Astrocyte of the cerebellum (primary cell): Measurements from ENCODE around the gene TSC1.

Experiments used
- DNase-seq: peaks from one replicate; pipeline ENCODE4 v3.0.0-alpha.2; 2011; ENCODE audit warnings: low read depth
- H3K4me3 ChIP-seq: 2 replicates; pipeline ENCODE4 v1.5.1; 2011; ENCODE audit warnings: mild to moderate bottlenecking, low read depth, low read length, moderate library complexity
- CTCF ChIP-seq: IDR thresholded peaks from 2 replicates; pipeline ENCODE4 v1.5.1; 2012; ENCODE audit warnings: low read length, low read depth, moderate library complexity, mild to moderate bottlenecking; ENCODE audit errors: missing control alignments
- in situ Hi-C: cut with HindIII; loops from 2 replicates; pipeline ENCODE4 v1.10.0; 2017; ENCODE audit warnings: low sequenced_read_pairs

The TSC1 gene

GRCh38 chr9:132894862-132895835, 49.3 kb downstream of the TSC1 start:
- in situ Hi-C loops: no loop called here
- TF ChIP-seq CTCF: no peak
- DNase-seq: no peak
- no peak overlapping the region for H3K4me3 ChIP-seq

- no peak for DNase-seq
- in situ Hi-C loops: no loop called here
- TF ChIP-seq CTCF: no peak
- no peak overlapping the region for H3K4me3 ChIP-seq
Observed at GRCh38 chr9:132894346-132894745, 50.1 kb downstream of the TSC1 start.

- in situ Hi-C loops: no loop called here
- no peak for DNase-seq
- TF ChIP-seq CTCF: no peak
- H3K4me3 ChIP-seq: no peak overlapping the region
Observed at GRCh38 chr9:132892400-132892799, 52.0 kb downstream of the TSC1 start.

GRCh38 chr9:132888151-132888550, 56.3 kb downstream of the TSC1 start:
- no peak for DNase-seq
- no peak overlapping the region for H3K4me3 ChIP-seq
- no peak for TF ChIP-seq CTCF
- in situ Hi-C loops: no loop called here

GRCh38 chr9:132887181-132888120, 57.0 kb downstream of the TSC1 start:
- in situ Hi-C loops: no loop called here
- no peak for DNase-seq
- H3K4me3 ChIP-seq: no peak overlapping the region
- TF ChIP-seq CTCF: no peak

GRCh38 chr9:132886334-132886725, 58.1 kb downstream of the TSC1 start:
- in situ Hi-C loops: no loop called here
- no peak for TF ChIP-seq CTCF
- no peak overlapping the region for H3K4me3 ChIP-seq
- no peak for DNase-seq
